Heart left ventricle (tissue), 16 donors: Measurements from ENCODE around the gene ZBTB46. TPM values are rescaled to one million over a fixed set of nuclear protein-coding genes. Genes with fewer than 3 reads are reported as not detected.

Experiments
- ATAC-seq, 4 donors: fragments of 200-7000 bp; cut with Tn5 transposase; one replicate each; pipeline ENCODE4 v1.9.1; 2020 to 2022; ENCODE audit warnings: moderate library complexity in 4 of 4, mild to moderate bottlenecking in 3 of 4, moderate number of reproducible peaks in 1 of 4
- DNase-seq, 5 donors: peaks; one replicate each; pipeline ENCODE4 v3.0.0-alpha.2; 2020
- H3K27ac ChIP-seq, 12 donors: fragments of 200-600 bp; sonication (generic) in 4 of 12; one replicate each; pipeline versions ENCODE4 v1.5.0 to v1.8.0; 2016 to 2022; ENCODE audit warnings: mild to moderate bottlenecking in 2 of 12
- H3K27me3 ChIP-seq, 9 donors: fragments of 200-600 bp; sonication (generic) in 2 of 9; one replicate each; pipeline versions ENCODE4 v1.5.1 to v1.8.0; 2016 to 2022; ENCODE audit warnings: mild to moderate bottlenecking in 3 of 9
- H3K36me3 ChIP-seq, 9 donors: fragments of 200-600 bp; sonication (generic) in 2 of 9; one replicate each; pipeline versions ENCODE4 v1.5.0 to v1.8.0; 2018 to 2022; ENCODE audit warnings: mild to moderate bottlenecking in 2 of 9
- H3K4me1 ChIP-seq, 12 donors: fragments of 200-600 bp; sonication (generic) in 4 of 12; one replicate each; pipeline versions ENCODE4 v1.5.0 to v1.8.0; 2016 to 2022; ENCODE audit warnings: mild to moderate bottlenecking in 3 of 12
- H3K4me3 ChIP-seq, 12 donors: fragments of 200-600 bp; sonication (generic) in 4 of 12; one replicate each; pipeline versions ENCODE4 v1.5.0 to v1.8.0; 2017 to 2022; ENCODE audit warnings: mild to moderate bottlenecking in 9 of 12, moderate library complexity in 4 of 12
- H3K9me3 ChIP-seq, 12 donors: fragments of 200-600 bp; sonication (generic) in 4 of 12; one replicate each; pipeline versions ENCODE4 v1.5.0 to v1.8.0; 2016 to 2022; ENCODE audit warnings: mild to moderate bottlenecking in 1 of 12
- POLR2A ChIP-seq, 2 donors: fragments of 450-650 bp; IDR thresholded peaks; one replicate each; pipeline ENCODE4 v1.6.1; 2017; ENCODE audit warnings: antibody characterized with exemption in 2 of 2, mild to moderate bottlenecking in 2 of 2, moderate library complexity in 2 of 2
- WGBS, 4 donors: extraction: QIAGEN DNeasy Blood & Tissue Kit in 2 of 4; methylation state at CpG; one replicate each; pipeline versions ENCODE4 v1.1.5 to v1.1.7; 2013 to 2018; 5-methylcytosine and 5-hydroxymethylcytosine counted together
- intact Hi-C, 10 donors: fragments of 100-400 bp; cut with DNase I; formaldehyde crosslinking; loops; one replicate each; pipeline versions ENCODE4 v1.11.1 to v1.14.2; 2022
- polyA plus RNA-seq, 2 donors: library from polyadenylated mRNA; stranded (reverse); fragments of 200-250 nt; gene quantifications; one replicate each; pipeline ENCODE4 v1.2.3, GENCODE V29; 2013
- total RNA-seq, 9 donors: library from RNA; depleted of rRNA in 2 of 9; stranded (reverse); fragments of >200 nt in 2 of 9; fragmentation: NEBNext Ultra II Directional in 3 of 9; extraction: Animal tissue kit (Norgen Biotek cat#: 25700) in 3 of 9; gene quantifications; one replicate each; pipeline versions ENCODE4 v1.1.0 to v1.2.4, GENCODE V29; 2016 to 2023
- TF ChIP-seq, protein P1 (sequence below), 12 donors: fragments of 200-600 bp; sonication (generic) in 4 of 12; IDR thresholded peaks; one replicate each; pipeline versions ENCODE4 v1.5.0 to v1.8.0; 2018 to 2022; ENCODE audit warnings: antibody characterized with exemption in 12 of 12, mild to moderate bottlenecking in 5 of 12
- donor health status: ischemic (EF 13 %, LVEDD 7.1; RV severe dilation, severe dysfunction).
- donor health status: healthy with polysubstance abuse.
- donor health status: DM: no; HTN: yes; CAD: no.
- donor health status: DM: no; HTN: no; CAD: no.
- donor health status: ischemic (EF 25% LVEDD 6.9; RV normal size, moderate dysfunction).
- donor health status: ischemic (EF 25% LVEDD 5.7; RV mildly dilated, moderate dysfunction).
- donor health status: healthy.
- donor health status: DM: yes; HTN: yes; CAD: no.
- donor health status: ischemic (EF 35%, LVEDD 5.7; RV mildly dilated, moderate dysfunction).
- donor health status: nonischemic (EF 11% LVEDD 7.7; RV severe dilation, severe dysfunction).
- donor health status: DM: yes; HTN: yes; CAD: no.
- donor health status: PGD.
- donor health status: ischemic (EF 29% LVEDD 5.4; RV normal size, mild dysfunction).
- donor health status: nonischemic (EF 23%, LVEDD 6.1; RV moderate dilation, normal function).

Gene ZBTB46
- total and polyA plus RNA-seq, 11 donors = 6.6 to 27.4 (median 14.3) TPM

GRCh38 chr20:63702036-63702665 is 128.9 kb downstream of the ZBTB46 start:
- WGBS, 4 donors = 91 to 92% (median 92%) methylated on average over 7 to 16 of the region's 16 CpGs

GRCh38 chr20:63701329-63702035 is 129.6 kb downstream of the ZBTB46 start:
- WGBS, 4 donors = 68 to 78% (median 75%) methylated on average over 8 to 14 of the region's 14 CpGs
- peaks cover 0 to 55% (median 37%) of the 10 kb centered on the region in 9 donors for H3K36me3 ChIP-seq

More at GRCh38 chr20:63702036-63702665, 128.9 kb downstream of the ZBTB46 start:
- H3K4me1 ChIP-seq = peaks cover 9 to 49% (median 32%) of the 10 kb centered on the region in 12 donors
- peak overlapping the region in 1 of 12 donors; percentile 79 for H3K27ac ChIP-seq
- H3K4me3 ChIP-seq = no peak overlapping the region
- H3K27me3 ChIP-seq = no peaks in the 10 kb centered on the region
- no peak for ATAC-seq
- H3K9me3 ChIP-seq = no peaks in the 10 kb centered on the region
- peaks cover 0 to 53% (median 38%) of the 10 kb centered on the region in 9 donors for H3K36me3 ChIP-seq
- no peak for TF ChIP-seq POLR2A (IDR thresholded peaks at IDR 0.05)
- TF ChIP-seq, protein P1, sequence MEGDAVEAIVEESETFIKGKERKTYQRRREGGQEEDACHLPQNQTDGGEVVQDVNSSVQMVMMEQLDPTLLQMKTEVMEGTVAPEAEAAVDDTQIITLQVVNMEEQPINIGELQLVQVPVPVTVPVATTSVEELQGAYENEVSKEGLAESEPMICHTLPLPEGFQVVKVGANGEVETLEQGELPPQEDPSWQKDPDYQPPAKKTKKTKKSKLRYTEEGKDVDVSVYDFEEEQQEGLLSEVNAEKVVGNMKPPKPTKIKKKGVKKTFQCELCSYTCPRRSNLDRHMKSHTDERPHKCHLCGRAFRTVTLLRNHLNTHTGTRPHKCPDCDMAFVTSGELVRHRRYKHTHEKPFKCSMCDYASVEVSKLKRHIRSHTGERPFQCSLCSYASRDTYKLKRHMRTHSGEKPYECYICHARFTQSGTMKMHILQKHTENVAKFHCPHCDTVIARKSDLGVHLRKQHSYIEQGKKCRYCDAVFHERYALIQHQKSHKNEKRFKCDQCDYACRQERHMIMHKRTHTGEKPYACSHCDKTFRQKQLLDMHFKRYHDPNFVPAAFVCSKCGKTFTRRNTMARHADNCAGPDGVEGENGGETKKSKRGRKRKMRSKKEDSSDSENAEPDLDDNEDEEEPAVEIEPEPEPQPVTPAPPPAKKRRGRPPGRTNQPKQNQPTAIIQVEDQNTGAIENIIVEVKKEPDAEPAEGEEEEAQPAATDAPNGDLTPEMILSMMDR (IDR thresholded peaks at IDR 0.05) = no peak
- peak in 1 of 5 donors; percentile 47 for DNase-seq
- intact Hi-C loops = no loop called here

DNA sequence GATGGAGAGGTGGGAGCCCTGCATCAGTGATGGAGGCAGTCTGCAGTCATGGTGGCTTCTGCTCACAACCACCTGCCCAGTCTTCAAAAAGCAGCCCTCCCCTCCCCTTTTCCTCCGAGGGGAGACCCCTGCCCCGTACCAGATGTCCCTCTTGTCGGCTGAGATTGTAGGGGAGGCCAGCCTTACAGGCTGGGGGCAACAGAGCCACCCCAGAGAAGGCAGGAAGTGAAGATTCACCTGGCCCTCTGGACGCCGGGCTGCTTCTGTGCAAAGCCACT is 130.1 kb downstream of the ZBTB46 start:
- no peak overlapping the region for H3K4me3 ChIP-seq
- 75 to 87% (median 84%) methylated on average over 3 to 5 of the region's 5 CpGs for WGBS, 4 donors
- intact Hi-C loops = no loop called here
- no peak for ATAC-seq
- H3K9me3 ChIP-seq = no peaks in the 10 kb centered on the region
- TF ChIP-seq, protein P1 (IDR thresholded peaks at IDR 0.05) = no peak
- H3K27ac ChIP-seq = peak overlapping the region in 2 of 12 donors; percentile 79 to 89
- DNase-seq = no peak
- H3K4me1 ChIP-seq = peaks cover 9 to 50% (median 32%) of the 10 kb centered on the region in 12 donors
- no peaks in the 10 kb centered on the region for H3K27me3 ChIP-seq
- H3K36me3 ChIP-seq = peaks cover 0 to 50% (median 32%) of the 10 kb centered on the region in 9 donors

More at GRCh38 chr20:63701329-63702035, 129.6 kb downstream of the ZBTB46 start:
- no peak for ATAC-seq
- no peaks in the 10 kb centered on the region for H3K27me3 ChIP-seq
- no peak overlapping the region for H3K4me3 ChIP-seq
- H3K27ac ChIP-seq = peak overlapping the region in 2 of 12 donors; percentile 79 to 89
- peak in 1 of 5 donors; percentile 43 for DNase-seq
- H3K4me1 ChIP-seq = peaks cover 12 to 50% (median 32%) of the 10 kb centered on the region in 12 donors
- TF ChIP-seq, protein P1 (IDR thresholded peaks at IDR 0.05) = no peak
- no peak for TF ChIP-seq POLR2A (IDR thresholded peaks at IDR 0.05)
- intact Hi-C loops = no loop called here
- no peaks in the 10 kb centered on the region for H3K9me3 ChIP-seq
